ENCODE data around the gene BCAS3.

DNA sequence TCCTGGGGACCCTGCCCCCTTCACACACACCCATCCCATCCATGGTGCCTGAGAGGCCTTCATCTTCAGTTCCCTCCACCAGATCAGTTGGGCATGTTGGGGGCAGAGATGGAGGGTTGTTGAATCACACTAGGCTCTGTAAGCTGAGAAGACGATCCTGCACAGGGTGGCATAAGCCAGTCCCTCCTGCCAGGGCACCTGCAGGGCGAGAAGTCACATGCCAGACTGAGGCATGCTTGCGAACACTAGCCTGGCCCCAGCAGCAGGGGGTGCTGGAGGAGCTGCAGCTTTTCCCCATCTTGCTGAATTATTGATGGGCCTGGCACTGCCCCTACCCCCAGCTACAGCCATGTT lies 715.9 kb downstream of the BCAS3 start:
- TF ChIP-seq, protein P1, sequence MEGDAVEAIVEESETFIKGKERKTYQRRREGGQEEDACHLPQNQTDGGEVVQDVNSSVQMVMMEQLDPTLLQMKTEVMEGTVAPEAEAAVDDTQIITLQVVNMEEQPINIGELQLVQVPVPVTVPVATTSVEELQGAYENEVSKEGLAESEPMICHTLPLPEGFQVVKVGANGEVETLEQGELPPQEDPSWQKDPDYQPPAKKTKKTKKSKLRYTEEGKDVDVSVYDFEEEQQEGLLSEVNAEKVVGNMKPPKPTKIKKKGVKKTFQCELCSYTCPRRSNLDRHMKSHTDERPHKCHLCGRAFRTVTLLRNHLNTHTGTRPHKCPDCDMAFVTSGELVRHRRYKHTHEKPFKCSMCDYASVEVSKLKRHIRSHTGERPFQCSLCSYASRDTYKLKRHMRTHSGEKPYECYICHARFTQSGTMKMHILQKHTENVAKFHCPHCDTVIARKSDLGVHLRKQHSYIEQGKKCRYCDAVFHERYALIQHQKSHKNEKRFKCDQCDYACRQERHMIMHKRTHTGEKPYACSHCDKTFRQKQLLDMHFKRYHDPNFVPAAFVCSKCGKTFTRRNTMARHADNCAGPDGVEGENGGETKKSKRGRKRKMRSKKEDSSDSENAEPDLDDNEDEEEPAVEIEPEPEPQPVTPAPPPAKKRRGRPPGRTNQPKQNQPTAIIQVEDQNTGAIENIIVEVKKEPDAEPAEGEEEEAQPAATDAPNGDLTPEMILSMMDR (IDR thresholded peaks at IDR 0.05): no peak
- no peak for TF ChIP-seq POLR2A (IDR thresholded peaks at IDR 0.05)

Measured in ovary (tissue), 3 donors.